ENCODE measurements around the gene FKRP. TPM values are rescaled to one million over a fixed set of nuclear protein-coding genes. Genes with fewer than 3 reads are reported as not detected.

The FKRP gene
- polyA plus RNA-seq, 1 donor (not counting 4 experiments of a cell fraction or from before 2014, with no cell fraction given): 6.1 TPM

- peaks cover 69 to 70% of the 10 kb centered on the region in 2 experiments for H3K36me3 ChIP-seq (ENCODE audit: control insufficient read depth in 2 of 2, extremely low read depth in 1 of 2, insufficient read depth in 2 of 2, low read length in 2 of 2)
- peaks cover 34% of the 10 kb centered on the region for H4K20me1 ChIP-seq (ENCODE audit: control insufficient read depth, extremely low read depth, insufficient read depth, low read length)
- dilution Hi-C loops (cut with MboI; ENCODE audit: extremely low pct_ligation_motif_present, low sequenced_read_pairs): no loop called here
These were observed 18.8 kb upstream of the FKRP start for GRCh38 chr19:46726971-46727501.

GRCh38 chr19:46727757-46728156, 18.1 kb upstream of the FKRP start:
- Histone ChIP-seq H3K27me3 (ENCODE audit: control insufficient read depth, extremely low read depth, insufficient read depth, low read length) (no peaks in the 10 kb centered on the region), H3K4me3 (ENCODE audit: control insufficient read depth in 2 of 3, extremely low read depth in 1 of 3, insufficient read depth in 2 of 3, low read depth in 1 of 3, low read length in 3 of 3) (no peak overlapping the region), H3K4me1 (ENCODE audit: control insufficient read depth, extremely low read depth, insufficient read depth, low read length) (peaks cover 5% of the 10 kb centered on the region), H3K36me3 (ENCODE audit: control insufficient read depth in 2 of 2, extremely low read depth in 1 of 2, insufficient read depth in 2 of 2, low read length in 2 of 2) (peaks cover 70 to 71% of the 10 kb centered on the region in 2 experiments), H3K79me2 (ENCODE audit: control insufficient read depth, insufficient read depth, low read length) (peaks cover 37% of the 10 kb centered on the region), H3K9me3 (ENCODE audit: control insufficient read depth, low read depth, low read length) (no peaks in the 10 kb centered on the region), H4K20me1 (ENCODE audit: control insufficient read depth, extremely low read depth, insufficient read depth, low read length) (peaks cover 34% of the 10 kb centered on the region), H3K9me1 (ENCODE audit: control insufficient read depth, extremely low read depth, insufficient read depth, low read length) (no peaks in the 10 kb centered on the region), H3K9ac (ENCODE audit: control insufficient read depth, extremely low read depth, insufficient read depth, low read length) (no peak overlapping the region), H3K4me2 (ENCODE audit: control insufficient read depth, extremely low read depth, insufficient read depth, low read depth, low read length) (no peak overlapping the region), H3K27ac (ENCODE audit: control insufficient read depth, insufficient read depth, low read length) (no peak overlapping the region), H2AFZ (ENCODE audit: control insufficient read depth, low read length) (no peak overlapping the region)
- FAIRE-seq: no peak
- dilution Hi-C loops (cut with MboI; ENCODE audit: extremely low pct_ligation_motif_present, low sequenced_read_pairs): no loop called here
- no peak for DNase-seq (ENCODE audit: low read depth, low spot score)
- TF ChIP-seq CTCF (optimal IDR thresholded peaks at IDR 0.05 in 1 of 3, IDR thresholded peaks at IDR 0.05 in 1 of 3, conservative IDR thresholded peaks at IDR 0.05 in 1 of 3; ENCODE audit: extremely low read depth in 1 of 3, insufficient read depth in 2 of 3, low read length in 3 of 3): no peak
- no peak for TF ChIP-seq EZH2 (IDR thresholded peaks at IDR 0.05; ENCODE audit: low read length)

More at GRCh38 chr19:46726971-46727501, 18.8 kb upstream of the FKRP start:
- no peak overlapping the region for H3K4me2 ChIP-seq (ENCODE audit: control insufficient read depth, extremely low read depth, insufficient read depth, low read depth, low read length)
- no peak for FAIRE-seq
- H2AFZ ChIP-seq (ENCODE audit: control insufficient read depth, low read length): no peak overlapping the region
- H3K9me1 ChIP-seq (ENCODE audit: control insufficient read depth, extremely low read depth, insufficient read depth, low read length): no peaks in the 10 kb centered on the region
- peaks cover 5% of the 10 kb centered on the region for H3K4me1 ChIP-seq (ENCODE audit: control insufficient read depth, extremely low read depth, insufficient read depth, low read length)
- no peaks in the 10 kb centered on the region for H3K27me3 ChIP-seq (ENCODE audit: control insufficient read depth, extremely low read depth, insufficient read depth, low read length)
- H3K9me3 ChIP-seq (ENCODE audit: control insufficient read depth, low read depth, low read length): no peaks in the 10 kb centered on the region
- no peak overlapping the region for H3K9ac ChIP-seq (ENCODE audit: control insufficient read depth, extremely low read depth, insufficient read depth, low read length)
- no peak overlapping the region for H3K4me3 ChIP-seq (ENCODE audit: control insufficient read depth in 2 of 3, extremely low read depth in 1 of 3, insufficient read depth in 2 of 3, low read depth in 1 of 3, low read length in 3 of 3)
- H3K27ac ChIP-seq (ENCODE audit: control insufficient read depth, insufficient read depth, low read length): no peak overlapping the region
- H3K79me2 ChIP-seq (ENCODE audit: control insufficient read depth, insufficient read depth, low read length): peaks cover 31% of the 10 kb centered on the region
- DNase-seq (ENCODE audit: low read depth, low spot score): no peak
- no peak for TF ChIP-seq EZH2 (IDR thresholded peaks at IDR 0.05; ENCODE audit: low read length)
- no peak for TF ChIP-seq CTCF (optimal IDR thresholded peaks at IDR 0.05 in 1 of 3, IDR thresholded peaks at IDR 0.05 in 1 of 3, conservative IDR thresholded peaks at IDR 0.05 in 1 of 3; ENCODE audit: extremely low read depth in 1 of 3, insufficient read depth in 2 of 3, low read length in 3 of 3)
